Hepatocyte (in vitro differentiated cells): Measurements from ENCODE around the gene ZBTB20.

Experiments
- CTCF ChIP-seq: fragments of 200-600 bp; sonication (generic); IDR thresholded peaks from 2 replicates; pipeline ENCODE4 v1.5.1; 2016; ENCODE audit warnings: antibody characterized with exemption, mild to moderate bottlenecking; ENCODE audit not compliant: poor library complexity
- EZH2 ChIP-seq: fragments of 200-600 bp; sonication (generic); IDR thresholded peaks from 2 replicates; pipeline ENCODE4 v1.6.1; 2016; ENCODE audit warnings: antibody characterized with exemption, mild to moderate bottlenecking, borderline replicate concordance

- TF ChIP-seq CTCF = no peak
- no peak for TF ChIP-seq EZH2
Measured at GRCh38 chr3:114675104-114675503, 472.0 kb downstream of the ZBTB20 start.
